HG02623 (cell line): ENCODE data around the gene TAF12.
"Not testable (repeated sequence)": the region's sequence is repeated elsewhere in the genome, so short reads cannot be mapped to it uniquely, and the experiment has no call there.

ENCODE experiments used
- ATAC-seq: cut with Tn5 transposase; IDR thresholded peaks from one replicate; pipeline ENCODE4 v1.9.1; 2021; ENCODE audit warnings: moderate library complexity; ENCODE audit not compliant: unreplicated experiment

Gene TAF12

GRCh38 chr1:28642847-28643635 lies at the start of gene TAF12:
Gene TAF12 (minus strand): TSS chr1:28643067. CDS start chr1:28622081, 20,986 bp downstream.
- peak; percentile 80 for ATAC-seq

- not testable (repeated sequence) for ATAC-seq
Observed at GRCh38 chr1:28691627-28692026, 48.8 kb upstream of the TAF12 start.

- ATAC-seq, result no peak
Observed at GRCh38 chr1:28684937-28685336, 42.1 kb upstream of the TAF12 start.

GRCh38 chr1:28682840-28683239 lies 40.0 kb upstream of the TAF12 start:
- ATAC-seq, result no peak

GRCh38 chr1:28680151-28680550 lies 37.3 kb upstream of the TAF12 start:
- ATAC-seq, result no peak

GRCh38 chr1:28675924-28676257 lies 33.0 kb upstream of the TAF12 start:
- ATAC-seq, result no peak

- not testable (repeated sequence) for ATAC-seq
Observed at GRCh38 chr1:28672971-28673370, 30.1 kb upstream of the TAF12 start.

GRCh38 chr1:28671254-28671780 lies 28.4 kb upstream of the TAF12 start:
- no peak for ATAC-seq

GRCh38 chr1:28668956-28669723 lies 26.3 kb upstream of the TAF12 start:
- peak; percentile 46 for ATAC-seq

- peak; percentile 70 for ATAC-seq
Observed at GRCh38 chr1:28668191-28668955, 25.5 kb upstream of the TAF12 start, which contains the start of gene GMEB1. Gene GMEB1 (plus strand): TSS chr1:28668784. CDS start chr1:28683613, 14,829 bp downstream.

GRCh38 chr1:28666806-28667205 lies 23.9 kb upstream of the TAF12 start:
- no peak for ATAC-seq

- ATAC-seq, result no peak
Observed at GRCh38 chr1:28663871-28664470, 21.1 kb upstream of the TAF12 start.

- no peak for ATAC-seq
Observed at GRCh38 chr1:28656335-28656734, 13.5 kb upstream of the TAF12 start.

- ATAC-seq, result not testable (repeated sequence)
Observed at GRCh38 chr1:28655448-28656311, 12.8 kb upstream of the TAF12 start.

- not testable (repeated sequence) for ATAC-seq
Observed at GRCh38 chr1:28653870-28654269, 11.0 kb upstream of the TAF12 start.

GRCh38 chr1:28653063-28653462 lies 10.2 kb upstream of the TAF12 start:
- ATAC-seq, result not testable (repeated sequence)

- peak; percentile 36 for ATAC-seq
Observed at GRCh38 chr1:28648474-28649198, 5.8 kb upstream of the TAF12 start, which contains the start of gene RNU11. Gene RNU11 (plus strand): TSS chr1:28648600.

GRCh38 chr1:28648008-28648473 lies 5.2 kb upstream of the TAF12 start:
- peak; percentile 49 for ATAC-seq

GRCh38 chr1:28646040-28646439 lies 3.2 kb upstream of the TAF12 start:
- ATAC-seq, result no peak
